ENCODE measurements around the gene ZNF501. TPM values are rescaled to one million over a fixed set of nuclear protein-coding genes. Genes with fewer than 3 reads are reported as not detected.

ZNF501 gene
- total RNA-seq, 1 donor from 2014 or later: 2.5 TPM

Other genes starting within 250 kb of the ZNF501 start
- gene ZKSCAN7, start 174.4 kb upstream of the ZNF501 start, total RNA-seq: 0.88 and 1.0 TPM in 2 replicates
- 0.29 and 0.44 TPM in 2 replicates for gene ZNF660, start 144.7 kb upstream of the ZNF501 start, total RNA-seq
- gene ZNF197, start 104.6 kb upstream of the ZNF501 start, total RNA-seq: 13.7 and 13.9 TPM in 2 replicates
- gene ZNF35, start 80.9 kb upstream of the ZNF501 start, total RNA-seq: 3.5 and 5.2 TPM in 2 replicates
- gene ZNF502, start 17.0 kb upstream of the ZNF501 start, total RNA-seq: 0.49 and 0.56 TPM in 2 replicates
- gene KIAA1143, start 32.0 kb downstream of the ZNF501 start, total RNA-seq: 30.3 and 32.7 TPM in 2 replicates
- 29.5 and 30.2 TPM in 2 replicates for gene KIF15, start 32.2 kb downstream of the ZNF501 start, total RNA-seq
- 10.5 and 11.1 TPM in 2 replicates for gene TMEM42, start 132.3 kb downstream of the ZNF501 start, total RNA-seq
- gene TGM4, start 145.0 kb downstream of the ZNF501 start, total RNA-seq: not detected in 2 replicates
- gene ZDHHC3, start 246.5 kb downstream of the ZNF501 start, total RNA-seq: 49.9 and 65.6 TPM in 2 replicates
- 56.0 and 62.9 TPM in 2 replicates for gene EXOSC7, start 246.6 kb downstream of the ZNF501 start, total RNA-seq